Measurements from ENCODE around the gene ZNF311.
"Not testable (repeated sequence)": the region's sequence is repeated elsewhere in the genome, so short reads cannot be mapped to it uniquely, and the experiment has no call there.

Gene ZNF311

GRCh38 chr6:28953039-28953584 is 52.0 kb downstream of the ZNF311 start:
- DNase-seq: no peak

- DNase-seq: not testable (repeated sequence)
These were observed 55.4 kb downstream of the ZNF311 start for GRCh38 chr6:28949656-28950195.

DNA sequence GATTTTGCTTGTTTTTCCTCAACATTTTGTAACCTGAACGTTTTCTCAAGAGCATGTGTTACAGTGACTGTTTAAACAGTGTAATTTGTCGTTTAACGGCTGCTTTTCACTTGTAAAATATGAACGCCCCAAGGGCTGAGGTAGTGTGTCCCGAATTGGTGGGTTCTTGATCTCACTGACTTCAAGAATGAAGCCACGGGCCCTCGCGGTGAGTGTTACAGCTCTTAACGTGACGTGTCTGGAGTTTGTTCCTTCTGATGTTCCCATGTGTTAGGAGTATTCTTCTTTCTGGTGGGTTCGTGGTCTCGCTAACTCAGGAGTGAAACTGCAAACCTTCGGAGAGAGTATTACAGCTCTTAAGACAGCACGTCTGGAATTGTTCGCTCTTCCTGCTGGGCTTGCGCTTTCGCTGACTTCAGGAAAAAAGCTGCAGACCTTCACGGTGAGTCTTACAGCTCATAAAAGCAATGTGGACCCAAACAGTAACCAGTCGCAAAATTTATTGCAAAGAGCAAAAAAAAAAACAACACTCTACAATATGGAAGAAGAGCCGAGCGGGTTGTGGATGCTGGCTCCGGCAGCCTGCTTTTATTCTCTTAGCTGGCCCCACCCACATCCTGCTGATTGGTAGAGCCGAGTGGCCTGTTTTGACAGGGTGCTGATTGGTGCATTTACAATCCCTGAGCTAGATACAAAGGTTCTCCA is 56.2 kb downstream of the ZNF311 start:
- DNase-seq: no peak

GRCh38 chr6:28947831-28948270 is 57.3 kb downstream of the ZNF311 start:
- no peak for DNase-seq

GRCh38 chr6:28947067-28947765 is 57.9 kb downstream of the ZNF311 start:
- no peak for DNase-seq

GRCh38 chr6:28945349-28945748 is 59.8 kb downstream of the ZNF311 start:
- no peak for DNase-seq
